Activated CD8-positive, alpha-beta T cell treated with anti-CD3 and anti-CD28 coated beads for 36 hours (primary cell): ENCODE measurements around the gene TSEN15. TPM values are rescaled to one million over a fixed set of nuclear protein-coding genes. Genes with fewer than 3 reads are reported as not detected.

Source experiments
- ATAC-seq: fragments of 200-7000 bp; cut with Tn5 transposase; one replicate; pipeline ENCODE4 v1.10.0; 2021; ENCODE audit warnings: mild to moderate bottlenecking, moderate library complexity
- CTCF ChIA-PET: fragments of 350-600 bp; sonication (Branson Sonifier 250); formaldehyde crosslinking; loops from one replicate; lab custom pipeline; 2021; ENCODE audit warnings: antibody characterized with exemption; lab: Charles Lee
- POLR2A ChIA-PET: fragments of 350-600 bp; sonication (Branson Sonifier 250); formaldehyde crosslinking; loops from one replicate; lab custom pipeline; 2021; ENCODE audit warnings: antibody characterized with exemption; lab: Charles Lee
- DNase-seq: peaks from one replicate; pipeline ENCODE4 v3.0.0-alpha.2; 2020
- H3K27ac Mint-ChIP-seq: one replicate; pipeline ENCODE4 v1.8.0; 2021; ENCODE audit warnings: mild to moderate bottlenecking, mixed read lengths
- H3K27me3 Mint-ChIP-seq: one replicate; pipeline ENCODE4 v1.8.0; 2021; ENCODE audit warnings: mixed read lengths
- H3K36me3 Mint-ChIP-seq: one replicate; pipeline ENCODE4 v1.8.0; 2021; ENCODE audit warnings: low read depth, mixed read lengths
- H3K4me1 Mint-ChIP-seq: one replicate; pipeline ENCODE4 v1.8.0; 2021; ENCODE audit warnings: low read depth, mixed read lengths
- H3K4me3 Mint-ChIP-seq: one replicate; pipeline ENCODE4 v1.8.0; 2021; ENCODE audit warnings: mild to moderate bottlenecking, moderate library complexity, mixed read lengths
- H3K9me3 Mint-ChIP-seq: one replicate; pipeline ENCODE4 v1.8.0; 2021; ENCODE audit warnings: mixed read lengths
- intact Hi-C: fragments of 100-400 bp; cut with micrococcal nuclease; formaldehyde crosslinking; loops from one replicate; pipeline ENCODE4 v1.10.0; 2022
- total RNA-seq, 2 experiments: library from RNA; stranded (reverse); gene quantifications; one replicate each; pipeline ENCODE4 v1.2.3, GENCODE V29; 2021
- TF ChIP-seq, protein P1 (sequence below): fragments of 200-600 bp; IDR thresholded peaks from one replicate; pipeline ENCODE4 v1.8.0; 2022; ENCODE audit warnings: antibody characterized with exemption, mild to moderate bottlenecking

Gene TSEN15
- total RNA-seq, 2 experiments from 2014 or later, result 48.2 to 49.1 TPM

DNA sequence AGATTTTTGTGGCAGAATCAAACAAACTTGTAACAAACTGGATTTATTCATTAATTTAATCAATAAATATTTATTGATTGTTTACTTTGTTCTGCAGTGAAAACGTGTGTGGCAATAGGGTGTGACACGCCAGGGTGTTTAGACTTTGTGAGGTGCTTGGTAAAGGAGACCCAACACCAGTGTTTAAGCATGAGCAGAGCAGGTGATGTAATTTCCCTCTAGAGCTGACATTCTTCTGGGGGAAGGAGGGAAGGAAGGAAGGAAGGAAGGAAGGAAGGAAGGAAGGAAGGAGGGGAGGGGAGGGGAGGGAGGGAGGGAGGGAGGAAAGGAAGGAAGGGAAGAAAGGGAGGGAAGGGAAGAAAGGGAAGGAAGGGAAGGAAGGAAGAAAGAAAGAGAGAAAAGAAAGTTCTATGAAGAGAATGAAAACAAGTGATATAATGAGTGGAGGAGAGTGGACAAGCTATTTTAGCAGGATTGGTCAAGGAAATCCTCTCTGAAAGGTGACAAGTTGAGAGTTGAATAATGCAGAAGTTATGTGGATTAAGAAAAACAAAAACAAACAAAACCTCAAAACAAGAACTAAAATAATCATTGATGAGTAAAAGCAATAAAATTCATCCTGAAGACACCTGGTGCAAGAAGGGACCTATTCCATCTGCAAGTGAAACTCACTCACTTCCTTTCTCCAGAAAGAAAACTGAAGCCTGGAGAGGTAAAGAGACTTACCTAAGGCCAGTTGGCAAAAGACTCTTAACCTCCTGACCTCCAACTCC lies 60.8 kb downstream of the TSEN15 start:
- no peak overlapping the region for H3K4me3 Mint-ChIP-seq
- peaks cover 6% of the 10 kb centered on the region for H3K4me1 Mint-ChIP-seq
- no peak overlapping the region for H3K27ac Mint-ChIP-seq
- POLR2A ChIA-PET, result no interaction called here
- H3K36me3 Mint-ChIP-seq, result no peaks in the 10 kb centered on the region
- ATAC-seq (no peak), DNase-seq (no peak)
- TF ChIP-seq, protein P1, sequence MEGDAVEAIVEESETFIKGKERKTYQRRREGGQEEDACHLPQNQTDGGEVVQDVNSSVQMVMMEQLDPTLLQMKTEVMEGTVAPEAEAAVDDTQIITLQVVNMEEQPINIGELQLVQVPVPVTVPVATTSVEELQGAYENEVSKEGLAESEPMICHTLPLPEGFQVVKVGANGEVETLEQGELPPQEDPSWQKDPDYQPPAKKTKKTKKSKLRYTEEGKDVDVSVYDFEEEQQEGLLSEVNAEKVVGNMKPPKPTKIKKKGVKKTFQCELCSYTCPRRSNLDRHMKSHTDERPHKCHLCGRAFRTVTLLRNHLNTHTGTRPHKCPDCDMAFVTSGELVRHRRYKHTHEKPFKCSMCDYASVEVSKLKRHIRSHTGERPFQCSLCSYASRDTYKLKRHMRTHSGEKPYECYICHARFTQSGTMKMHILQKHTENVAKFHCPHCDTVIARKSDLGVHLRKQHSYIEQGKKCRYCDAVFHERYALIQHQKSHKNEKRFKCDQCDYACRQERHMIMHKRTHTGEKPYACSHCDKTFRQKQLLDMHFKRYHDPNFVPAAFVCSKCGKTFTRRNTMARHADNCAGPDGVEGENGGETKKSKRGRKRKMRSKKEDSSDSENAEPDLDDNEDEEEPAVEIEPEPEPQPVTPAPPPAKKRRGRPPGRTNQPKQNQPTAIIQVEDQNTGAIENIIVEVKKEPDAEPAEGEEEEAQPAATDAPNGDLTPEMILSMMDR, result no peak
- H3K27me3 Mint-ChIP-seq, result no peaks in the 10 kb centered on the region
- intact Hi-C loops, result no loop called here
- CTCF ChIA-PET, result no interaction called here
- peaks cover 7% of the 10 kb centered on the region for H3K9me3 Mint-ChIP-seq

DNA sequence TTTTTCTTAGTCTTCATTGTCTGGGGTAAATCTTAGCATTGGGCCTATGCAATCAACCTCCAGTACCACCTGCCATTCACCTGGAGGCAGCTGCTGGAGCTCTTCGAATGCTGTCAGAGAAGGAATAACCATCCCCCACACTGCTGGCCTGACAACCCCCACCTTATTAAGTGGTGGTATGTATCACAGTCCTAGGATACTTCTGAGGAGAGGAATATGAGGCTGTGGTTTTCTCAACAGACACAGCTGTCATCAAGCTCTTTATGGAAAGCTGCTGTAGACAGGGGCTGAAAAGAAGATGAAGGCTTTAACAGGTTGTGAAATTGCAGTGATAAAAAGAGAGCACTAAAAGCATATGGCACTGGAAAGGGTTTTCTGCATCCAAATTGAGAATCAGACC lies 61.7 kb downstream of the TSEN15 start:
- DNase-seq (no peak), ATAC-seq (no peak)
- intact Hi-C loops, result no loop called here
- no peaks in the 10 kb centered on the region for H3K36me3 Mint-ChIP-seq
- TF ChIP-seq, protein P1, result no peak
- no peak overlapping the region for H3K4me3 Mint-ChIP-seq
- peaks cover 6% of the 10 kb centered on the region for H3K4me1 Mint-ChIP-seq
- POLR2A ChIA-PET, result no interaction called here
- no peak overlapping the region for H3K27ac Mint-ChIP-seq
- CTCF ChIA-PET, result no interaction called here
- H3K9me3 Mint-ChIP-seq, result peaks cover 7% of the 10 kb centered on the region
- H3K27me3 Mint-ChIP-seq, result no peaks in the 10 kb centered on the region

DNA sequence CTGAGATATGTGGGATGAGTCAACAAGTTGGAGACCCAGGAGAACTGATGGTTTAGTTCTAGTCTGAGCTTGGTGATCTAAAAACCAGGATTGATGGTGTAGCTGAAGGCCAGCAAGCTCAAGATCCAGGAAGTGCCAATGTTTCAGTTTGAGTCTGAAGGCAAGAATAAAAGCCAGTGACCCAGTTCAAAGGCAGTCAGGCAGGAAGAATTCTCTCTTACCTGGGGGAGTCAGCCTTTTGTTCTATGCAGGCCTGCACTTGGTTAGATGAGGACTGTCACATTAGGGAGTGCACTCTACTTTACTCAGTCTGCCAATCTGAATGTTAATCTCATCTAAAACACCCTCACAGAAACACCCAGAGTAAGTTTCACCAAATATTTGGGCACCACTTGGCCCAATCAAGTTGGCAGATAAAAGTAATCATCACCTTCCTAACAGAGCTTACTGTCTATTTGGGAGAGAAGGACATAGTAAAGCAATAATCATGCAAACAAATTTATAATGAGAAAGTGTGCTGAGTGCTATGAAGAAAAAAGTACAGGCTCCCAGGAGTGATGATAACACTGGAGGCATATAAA lies 63.4 kb downstream of the TSEN15 start:
- DNase-seq (no peak), ATAC-seq (no peak)
- Mint-ChIP-seq H3K4me1 (peaks cover 6% of the 10 kb centered on the region), H3K27me3 (no peaks in the 10 kb centered on the region), H3K9me3 (peaks cover 7% of the 10 kb centered on the region), H3K27ac (no peak overlapping the region), H3K4me3 (no peak overlapping the region), H3K36me3 (no peaks in the 10 kb centered on the region)
- TF ChIP-seq, protein P1, result no peak
- POLR2A ChIA-PET, result no interaction called here
- intact Hi-C loops, result no loop called here
- CTCF ChIA-PET, result no interaction called here

DNA sequence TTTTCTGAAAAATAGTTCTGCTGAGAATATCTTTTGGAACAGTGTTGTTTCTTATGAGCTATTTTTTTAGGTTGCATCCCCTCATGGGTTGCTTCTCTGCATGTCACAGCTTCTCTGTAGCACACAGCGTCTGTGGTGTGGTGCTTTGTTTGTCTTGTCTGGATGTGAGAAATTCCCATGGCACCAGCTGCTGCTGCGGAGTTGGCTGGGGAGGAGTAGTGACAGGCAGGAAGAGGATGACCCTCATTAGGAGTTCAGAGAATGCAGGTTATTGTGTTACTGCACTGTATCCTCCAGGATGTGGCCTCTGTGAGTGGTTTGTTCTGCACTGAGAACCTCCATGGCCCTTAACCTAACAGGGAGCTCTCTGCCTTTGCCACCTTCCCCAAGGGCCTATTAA lies 64.8 kb downstream of the TSEN15 start:
- DNase-seq (no peak), ATAC-seq (no peak)
- CTCF ChIA-PET, result no interaction called here
- H3K27ac Mint-ChIP-seq, result no peak overlapping the region
- TF ChIP-seq, protein P1, result no peak
- peaks cover 4% of the 10 kb centered on the region for H3K9me3 Mint-ChIP-seq
- intact Hi-C loops, result no loop called here
- POLR2A ChIA-PET, result no interaction called here
- peaks cover 2% of the 10 kb centered on the region for H3K36me3 Mint-ChIP-seq
- H3K27me3 Mint-ChIP-seq, result no peaks in the 10 kb centered on the region
- H3K4me1 Mint-ChIP-seq, result no peaks in the 10 kb centered on the region
- no peak overlapping the region for H3K4me3 Mint-ChIP-seq

DNA sequence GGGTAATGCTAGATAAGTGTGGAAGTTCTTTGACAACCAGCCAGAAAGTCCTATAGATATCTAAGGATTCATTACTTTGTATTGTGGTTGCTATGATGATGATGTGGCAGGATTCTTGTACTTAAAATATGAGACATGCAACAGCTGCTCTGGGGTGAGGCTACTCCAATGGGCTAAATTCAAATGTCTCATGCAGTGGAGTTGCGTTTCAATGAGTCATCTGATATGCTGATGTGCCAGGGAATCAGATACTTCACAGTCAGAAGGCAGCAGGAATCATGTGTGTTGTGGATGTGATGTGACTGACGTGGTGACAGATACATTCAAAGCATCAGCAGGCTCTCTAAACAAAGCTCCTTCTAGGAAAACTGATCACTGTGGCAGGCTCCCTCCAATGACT lies 66.5 kb downstream of the TSEN15 start:
- intact Hi-C loops, result no loop called here
- ChIA-PET POLR2A (no interaction called here), CTCF (no interaction called here)
- no peaks in the 10 kb centered on the region for H3K27me3 Mint-ChIP-seq
- H3K27ac Mint-ChIP-seq, result no peak overlapping the region
- no peak overlapping the region for H3K4me3 Mint-ChIP-seq
- TF ChIP-seq, protein P1, result no peak
- peaks cover 10% of the 10 kb centered on the region for H3K36me3 Mint-ChIP-seq
- no peak for DNase-seq
- peaks cover 4% of the 10 kb centered on the region for H3K9me3 Mint-ChIP-seq
- ATAC-seq, result no peak
- H3K4me1 Mint-ChIP-seq, result no peaks in the 10 kb centered on the region
